Osteocyte (in vitro differentiated cells): ENCODE data around the gene MTCL1. TPM values are rescaled to one million over a fixed set of nuclear protein-coding genes. Genes with fewer than 3 reads are reported as not detected.

Source experiments
- DNase-seq: peaks from one replicate; pipeline ENCODE4 v3.0.0; 2021; ENCODE audit warnings: mixed read lengths; ENCODE audit not compliant: unreplicated experiment; ENCODE audit errors: extremely low spot score
- H3K27ac Mint-ChIP-seq: one replicate; pipeline ENCODE4 v1.8.0; 2021; ENCODE audit warnings: mild to moderate bottlenecking, mixed read lengths; ENCODE audit not compliant: unreplicated experiment
- H3K27me3 Mint-ChIP-seq: one replicate; pipeline ENCODE4 v1.8.0; 2021; ENCODE audit warnings: mixed read lengths; ENCODE audit not compliant: unreplicated experiment
- H3K36me3 Mint-ChIP-seq: one replicate; pipeline ENCODE4 v1.8.0; 2021; ENCODE audit warnings: mixed read lengths; ENCODE audit not compliant: unreplicated experiment
- H3K4me1 Mint-ChIP-seq: one replicate; pipeline ENCODE4 v1.8.0; 2021; ENCODE audit warnings: mixed read lengths; ENCODE audit not compliant: unreplicated experiment
- H3K4me3 Mint-ChIP-seq: one replicate; pipeline ENCODE4 v1.8.0; 2021; ENCODE audit warnings: mild to moderate bottlenecking, moderate library complexity, mixed read lengths; ENCODE audit not compliant: unreplicated experiment
- H3K9me3 Mint-ChIP-seq: one replicate; pipeline ENCODE4 v1.8.0; 2021; ENCODE audit warnings: mixed read lengths; ENCODE audit not compliant: unreplicated experiment
- total RNA-seq: library from RNA; stranded (reverse); gene quantifications from 2 replicates; pipeline ENCODE4 v1.2.1, GENCODE V29; 2021
- TF ChIP-seq, protein P1 (sequence below): fragments of 200-600 bp; sonication (generic); IDR thresholded peaks from 2 replicates; pipeline ENCODE4 v1.5.0; 2021; ENCODE audit warnings: antibody characterized with exemption, mild to moderate bottlenecking, moderate library complexity

Gene MTCL1
- total RNA-seq, 1 donor from 2014 or later: 56.9 TPM

- no peaks in the 10 kb centered on the region for H3K9me3 Mint-ChIP-seq
- no peak overlapping the region for H3K4me3 Mint-ChIP-seq
- TF ChIP-seq, protein P1, sequence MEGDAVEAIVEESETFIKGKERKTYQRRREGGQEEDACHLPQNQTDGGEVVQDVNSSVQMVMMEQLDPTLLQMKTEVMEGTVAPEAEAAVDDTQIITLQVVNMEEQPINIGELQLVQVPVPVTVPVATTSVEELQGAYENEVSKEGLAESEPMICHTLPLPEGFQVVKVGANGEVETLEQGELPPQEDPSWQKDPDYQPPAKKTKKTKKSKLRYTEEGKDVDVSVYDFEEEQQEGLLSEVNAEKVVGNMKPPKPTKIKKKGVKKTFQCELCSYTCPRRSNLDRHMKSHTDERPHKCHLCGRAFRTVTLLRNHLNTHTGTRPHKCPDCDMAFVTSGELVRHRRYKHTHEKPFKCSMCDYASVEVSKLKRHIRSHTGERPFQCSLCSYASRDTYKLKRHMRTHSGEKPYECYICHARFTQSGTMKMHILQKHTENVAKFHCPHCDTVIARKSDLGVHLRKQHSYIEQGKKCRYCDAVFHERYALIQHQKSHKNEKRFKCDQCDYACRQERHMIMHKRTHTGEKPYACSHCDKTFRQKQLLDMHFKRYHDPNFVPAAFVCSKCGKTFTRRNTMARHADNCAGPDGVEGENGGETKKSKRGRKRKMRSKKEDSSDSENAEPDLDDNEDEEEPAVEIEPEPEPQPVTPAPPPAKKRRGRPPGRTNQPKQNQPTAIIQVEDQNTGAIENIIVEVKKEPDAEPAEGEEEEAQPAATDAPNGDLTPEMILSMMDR: no peak
- no peak for DNase-seq
- H3K27ac Mint-ChIP-seq: no peak overlapping the region
- peaks cover 8% of the 10 kb centered on the region for H3K4me1 Mint-ChIP-seq
- no peaks in the 10 kb centered on the region for H3K27me3 Mint-ChIP-seq
- H3K36me3 Mint-ChIP-seq: peaks cover 69% of the 10 kb centered on the region
Observed at GRCh38 chr18:8823530-8823929, 118.2 kb downstream of the MTCL1 start.

- Mint-ChIP-seq H3K4me1 (peaks cover 16% of the 10 kb centered on the region), H3K27me3 (no peaks in the 10 kb centered on the region), H3K27ac (no peak overlapping the region), H3K36me3 (peaks cover 62% of the 10 kb centered on the region), H3K4me3 (no peak overlapping the region), H3K9me3 (no peaks in the 10 kb centered on the region)
- no peak for DNase-seq
- TF ChIP-seq, protein P1: no peak
Observed at GRCh38 chr18:8824846-8825245, 119.5 kb downstream of the MTCL1 start.

GRCh38 chr18:8825273-8825672, 119.9 kb downstream of the MTCL1 start:
- Mint-ChIP-seq H3K4me1 (peaks cover 21% of the 10 kb centered on the region), H3K27me3 (no peaks in the 10 kb centered on the region), H3K36me3 (peaks cover 64% of the 10 kb centered on the region), H3K27ac (no peak overlapping the region), H3K9me3 (no peaks in the 10 kb centered on the region), H3K4me3 (no peak overlapping the region)
- TF ChIP-seq, protein P1: no peak
- no peak for DNase-seq

- Mint-ChIP-seq H3K27me3 (no peaks in the 10 kb centered on the region), H3K4me3 (no peak overlapping the region), H3K27ac (no peak overlapping the region), H3K9me3 (no peaks in the 10 kb centered on the region), H3K36me3 (peaks cover 61% of the 10 kb centered on the region), H3K4me1 (peaks cover 23% of the 10 kb centered on the region)
- no peak for DNase-seq
- TF ChIP-seq, protein P1: no peak
Observed at GRCh38 chr18:8825729-8826375, 120.5 kb downstream of the MTCL1 start.

GRCh38 chr18:8826514-8826913, 121.2 kb downstream of the MTCL1 start:
- Mint-ChIP-seq H3K4me1 (peaks cover 25% of the 10 kb centered on the region), H3K27me3 (no peaks in the 10 kb centered on the region), H3K9me3 (no peaks in the 10 kb centered on the region), H3K36me3 (peaks cover 60% of the 10 kb centered on the region), H3K4me3 (no peak overlapping the region), H3K27ac (no peak overlapping the region)
- TF ChIP-seq, protein P1: no peak
- DNase-seq: no peak
